NCI-H524 treated with DMSO at 0.1 percent for 48 hours (cell line): ENCODE data around the gene GNAL.
"Not testable (repeated sequence)": the region's sequence is repeated elsewhere in the genome, so short reads cannot be mapped to it uniquely, and the experiment has no call there.

Experiments used
- DNase-seq: peaks from one replicate; lab custom pipeline; 2025; lab: John Stamatoyannopoulos, UW

GNAL gene

GRCh38 chr18:11688972-11689668 lies at the start of gene GNAL:
TSS of gene GNAL (plus strand) at chr18:11689264. CDS start at chr18:11689564, 300 bp downstream.
- DNase-seq: peak; percentile 56

DNA sequence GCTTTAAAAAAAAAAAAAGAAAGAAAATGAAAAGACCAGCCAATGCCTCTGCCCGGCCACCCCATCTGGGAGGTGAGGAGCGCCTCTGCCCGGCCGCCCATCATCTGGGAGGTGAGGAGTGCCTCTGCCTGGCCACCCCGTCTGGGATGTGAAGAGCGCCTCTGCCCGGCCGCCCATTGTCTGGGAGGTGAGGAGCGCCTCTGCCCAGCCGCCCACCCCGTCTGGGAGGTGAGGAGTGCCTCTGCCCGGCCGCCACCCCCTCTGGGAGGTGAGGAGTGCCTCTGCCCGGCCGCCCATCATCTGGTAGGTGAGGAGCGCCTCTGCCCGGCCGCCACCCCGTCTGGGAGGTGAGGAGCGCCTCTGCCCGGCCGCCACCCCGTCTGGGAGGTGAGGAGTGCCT lies 41.8 kb upstream of the GNAL start:
- not testable (repeated sequence) for DNase-seq

GRCh38 chr18:11647804-11648203 lies 41.3 kb upstream of the GNAL start:
- DNase-seq: not testable (repeated sequence)

GRCh38 chr18:11649839-11650238 lies 39.2 kb upstream of the GNAL start:
- DNase-seq: no peak

- DNase-seq: no peak
Measured at GRCh38 chr18:11651899-11652298, 37.2 kb upstream of the GNAL start.

GRCh38 chr18:11653521-11653920 lies 35.5 kb upstream of the GNAL start:
- DNase-seq: no peak

DNA sequence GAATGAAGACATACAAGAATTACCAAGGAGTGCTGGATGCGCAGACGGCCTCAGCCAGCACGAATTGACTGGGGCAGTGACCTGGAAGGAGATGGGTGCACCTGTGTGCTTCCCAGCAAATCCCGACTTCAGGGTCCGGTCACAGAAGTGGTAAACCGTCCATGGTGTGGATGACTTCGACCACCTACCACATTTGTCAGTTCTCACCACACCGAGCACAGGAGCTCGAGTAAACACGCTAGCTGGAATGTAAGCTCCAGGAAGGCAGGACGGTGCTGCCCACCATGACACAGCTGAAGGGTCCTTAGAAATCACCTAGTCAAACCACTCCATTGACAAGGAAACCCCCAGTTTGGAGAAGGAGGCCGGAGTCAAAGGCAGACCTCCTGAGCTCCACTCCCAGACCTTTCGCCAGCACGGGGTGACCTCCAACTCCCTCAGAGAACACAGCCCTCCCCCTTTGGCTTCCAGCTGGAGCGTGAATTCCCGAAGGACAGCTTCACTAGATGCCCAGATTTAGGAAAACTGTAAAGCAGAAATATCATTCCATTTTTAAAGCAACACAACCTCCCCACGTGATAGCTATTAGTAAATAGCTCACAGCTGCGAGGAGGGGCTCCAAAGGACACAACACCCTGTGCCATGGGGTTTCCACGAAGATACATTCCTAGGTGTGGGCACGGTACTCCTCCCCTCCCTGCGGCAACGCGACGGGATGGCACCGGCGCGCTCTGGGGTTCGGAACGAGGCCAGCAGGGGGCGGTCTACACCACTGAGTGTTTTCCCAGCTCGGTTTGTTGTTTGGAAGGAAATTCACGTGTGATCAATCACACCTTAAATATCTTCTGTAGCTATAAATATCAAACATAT lies 34.1 kb upstream of the GNAL start:
- DNase-seq: no peak

DNA sequence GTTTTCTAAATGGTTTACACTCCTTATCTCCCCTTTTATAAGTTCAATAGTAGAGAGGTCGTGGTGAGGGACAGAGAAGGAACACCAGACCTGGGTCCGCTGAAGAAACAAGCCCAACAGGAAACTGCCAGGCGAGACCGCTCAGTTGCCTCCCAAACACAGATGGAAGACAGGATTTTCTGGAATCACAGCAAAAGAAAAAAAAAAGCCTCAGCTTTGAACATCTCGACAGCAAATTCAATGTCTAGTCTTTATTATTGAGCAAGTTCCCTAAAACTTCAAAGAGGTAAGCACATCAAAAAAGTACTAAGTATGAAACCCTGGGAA lies 33.5 kb upstream of the GNAL start:
- no peak for DNase-seq

DNA sequence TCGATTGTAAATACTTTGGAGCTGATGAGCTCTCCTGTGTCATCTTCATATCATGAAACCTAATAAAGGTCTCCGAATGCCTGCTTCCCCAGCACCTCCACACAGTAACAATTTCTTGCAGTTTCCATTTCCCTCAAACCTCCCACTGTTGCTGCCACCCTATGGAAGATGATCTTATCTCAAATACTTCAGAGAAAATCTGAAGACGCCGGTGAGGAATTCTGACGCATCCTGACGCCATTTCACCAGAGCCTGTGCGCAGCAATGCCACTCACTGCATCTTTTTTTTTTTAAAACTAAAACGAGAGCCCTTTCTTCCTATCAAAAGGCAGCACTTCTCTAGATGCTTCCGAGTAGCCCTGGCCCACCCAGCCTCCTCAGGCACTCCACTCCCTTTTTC lies 31.9 kb upstream of the GNAL start:
- DNase-seq: no peak

DNA sequence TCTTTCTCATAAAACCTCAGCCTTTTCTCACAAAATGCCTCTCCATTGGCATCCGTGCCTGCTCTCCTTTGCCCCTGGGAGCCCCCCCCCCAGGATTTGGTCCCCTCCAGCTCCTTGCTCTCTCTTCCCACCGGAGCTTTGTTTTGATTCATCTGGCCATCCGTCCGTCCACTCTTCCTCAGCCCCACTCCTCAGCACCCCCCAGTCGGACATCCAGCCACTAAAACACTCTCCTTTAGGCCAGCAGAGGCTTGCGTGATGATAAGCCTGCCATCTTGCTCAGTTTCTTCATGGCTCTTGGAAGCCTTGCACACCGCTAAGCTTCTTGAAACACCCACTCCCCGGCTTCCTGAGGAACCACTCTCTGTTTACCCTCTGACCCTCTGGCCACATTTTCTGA lies 31.5 kb upstream of the GNAL start:
- no peak for DNase-seq

GRCh38 chr18:11658019-11658418 lies 31.0 kb upstream of the GNAL start:
- DNase-seq: no peak

DNA sequence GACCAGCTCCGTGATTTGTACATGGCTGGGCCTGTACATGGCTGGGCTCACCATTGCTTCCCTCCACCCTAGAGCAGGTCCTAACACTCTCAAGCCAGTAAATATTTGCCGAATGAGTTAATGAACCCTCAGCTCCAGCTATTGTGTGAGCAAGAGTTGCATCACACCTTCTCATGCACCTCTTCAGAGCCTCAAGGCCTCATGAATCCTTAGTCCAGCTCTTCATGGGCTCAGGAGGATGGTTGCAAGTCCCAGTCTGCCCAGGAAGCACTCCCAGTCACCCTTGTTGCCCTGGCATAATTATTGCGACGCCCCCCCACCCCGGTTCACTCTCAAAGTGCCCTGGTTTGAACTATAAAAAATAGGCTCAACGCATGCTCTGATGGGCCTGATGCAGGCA lies 30.1 kb upstream of the GNAL start:
- no peak for DNase-seq

DNA sequence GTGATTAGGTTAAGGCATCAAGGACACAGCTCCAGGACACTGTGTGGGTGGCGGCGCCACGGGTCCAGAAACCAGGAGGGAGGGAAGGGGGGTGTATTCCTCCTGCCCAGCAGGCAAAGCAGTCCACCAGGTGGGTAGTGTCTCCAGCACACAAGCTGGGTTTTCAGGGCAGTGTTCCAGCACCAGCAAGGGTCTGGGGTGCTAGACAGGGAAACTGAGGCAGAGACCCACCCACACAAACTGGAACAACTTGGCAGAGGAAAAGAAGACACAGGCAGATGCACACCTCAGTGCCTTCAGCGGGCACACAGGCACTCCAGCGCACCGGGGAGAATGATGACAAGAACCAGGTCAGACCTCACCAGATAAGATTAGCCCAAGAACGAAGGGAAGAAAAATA lies 28.4 kb upstream of the GNAL start:
- DNase-seq: no peak

- no peak for DNase-seq
Measured at GRCh38 chr18:11661430-11661829, 27.6 kb upstream of the GNAL start.

DNA sequence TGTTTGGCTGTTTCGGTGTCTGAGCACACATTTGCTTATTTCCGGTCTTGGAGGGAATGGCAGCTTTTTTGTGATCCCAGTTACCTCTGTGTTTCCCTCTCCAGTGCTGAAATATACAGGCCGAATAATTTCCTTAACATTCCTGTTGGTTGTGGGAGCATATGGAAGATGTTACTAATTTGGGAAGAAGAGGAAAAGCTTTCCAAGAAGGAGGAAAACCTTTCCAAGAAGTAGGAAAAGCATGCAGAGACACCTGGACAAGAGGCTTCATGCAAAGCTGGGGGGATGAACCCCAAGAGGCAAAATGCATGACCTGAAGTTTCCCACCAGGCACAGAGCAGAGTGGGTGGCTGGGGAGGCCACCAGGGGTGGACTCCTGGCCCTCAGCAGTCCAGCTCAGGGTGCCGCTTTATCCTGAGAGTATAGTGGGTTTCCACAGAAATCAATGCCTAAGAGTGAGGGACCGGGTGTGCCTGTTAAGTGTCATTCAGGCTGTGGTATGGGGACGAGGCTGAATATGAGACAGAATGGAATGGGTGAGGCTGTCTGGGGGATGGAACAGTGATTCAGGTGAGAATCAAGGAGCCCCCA lies 25.5 kb upstream of the GNAL start:
- DNase-seq: no peak

DNA sequence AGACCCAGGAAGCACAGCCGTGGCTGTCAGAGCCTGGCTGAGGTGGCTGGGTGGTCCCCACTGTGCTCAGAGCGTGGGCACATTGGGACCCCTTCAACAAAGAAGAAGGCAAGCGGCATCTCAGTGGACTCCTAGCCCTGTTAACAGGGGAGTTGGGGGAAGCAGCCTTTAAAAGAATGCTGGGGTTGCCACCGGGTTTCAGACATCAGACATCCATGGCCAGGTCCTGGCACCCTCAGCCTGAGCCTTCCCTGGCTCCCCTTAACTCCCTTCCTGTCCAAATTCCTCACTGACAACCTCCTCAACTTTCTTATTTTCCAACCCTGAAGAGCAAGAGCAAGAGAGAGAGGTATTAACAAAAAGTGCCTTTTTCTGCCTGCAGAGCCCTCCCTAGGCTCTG lies 24.8 kb upstream of the GNAL start:
- DNase-seq: no peak

GRCh38 chr18:11665146-11665545 lies 23.9 kb upstream of the GNAL start:
- DNase-seq: no peak

DNA sequence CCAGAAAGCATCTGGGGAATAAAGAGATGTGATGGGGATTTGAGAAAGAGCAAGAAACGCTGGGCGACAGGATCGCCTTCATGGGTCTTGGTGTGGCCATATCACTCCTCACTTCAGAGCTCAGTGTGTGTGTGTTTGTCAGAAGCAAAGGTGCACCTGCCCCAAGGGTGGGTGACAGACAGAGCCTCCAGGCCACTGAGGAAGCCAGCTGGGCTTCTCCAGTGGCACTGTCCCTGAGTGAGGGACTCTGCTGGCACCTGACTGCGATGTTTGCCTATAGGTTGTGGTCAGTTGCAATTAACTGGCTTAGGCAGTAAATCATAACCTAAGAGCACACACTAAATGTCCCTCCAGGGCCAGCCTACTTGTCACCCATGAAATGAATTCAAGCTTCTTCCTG lies 23.5 kb upstream of the GNAL start:
- no peak for DNase-seq

DNA sequence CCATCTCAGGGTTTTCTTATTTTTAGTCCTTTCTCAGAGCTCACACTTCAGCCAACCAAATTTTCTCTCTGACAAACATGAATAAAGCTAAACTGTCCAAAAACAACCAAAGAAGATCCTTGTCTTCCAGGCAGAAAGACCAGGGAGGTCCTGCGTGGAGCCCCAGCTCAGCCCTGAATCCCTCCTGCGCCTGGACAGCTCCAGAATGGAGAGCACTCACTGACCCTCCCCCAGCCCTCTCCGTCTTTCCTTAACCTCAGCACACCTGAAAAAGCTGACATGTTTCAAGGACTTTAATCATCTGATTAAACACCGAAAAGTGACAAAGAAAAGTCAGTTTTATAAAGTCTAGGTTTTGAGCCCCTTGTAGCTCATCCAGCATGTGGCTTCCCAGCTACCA lies 22.9 kb upstream of the GNAL start:
- DNase-seq: no peak

GRCh38 chr18:11666831-11667230 lies 22.2 kb upstream of the GNAL start:
- no peak for DNase-seq

- no peak for DNase-seq
Measured at GRCh38 chr18:11667578-11667977, 21.5 kb upstream of the GNAL start.

DNA sequence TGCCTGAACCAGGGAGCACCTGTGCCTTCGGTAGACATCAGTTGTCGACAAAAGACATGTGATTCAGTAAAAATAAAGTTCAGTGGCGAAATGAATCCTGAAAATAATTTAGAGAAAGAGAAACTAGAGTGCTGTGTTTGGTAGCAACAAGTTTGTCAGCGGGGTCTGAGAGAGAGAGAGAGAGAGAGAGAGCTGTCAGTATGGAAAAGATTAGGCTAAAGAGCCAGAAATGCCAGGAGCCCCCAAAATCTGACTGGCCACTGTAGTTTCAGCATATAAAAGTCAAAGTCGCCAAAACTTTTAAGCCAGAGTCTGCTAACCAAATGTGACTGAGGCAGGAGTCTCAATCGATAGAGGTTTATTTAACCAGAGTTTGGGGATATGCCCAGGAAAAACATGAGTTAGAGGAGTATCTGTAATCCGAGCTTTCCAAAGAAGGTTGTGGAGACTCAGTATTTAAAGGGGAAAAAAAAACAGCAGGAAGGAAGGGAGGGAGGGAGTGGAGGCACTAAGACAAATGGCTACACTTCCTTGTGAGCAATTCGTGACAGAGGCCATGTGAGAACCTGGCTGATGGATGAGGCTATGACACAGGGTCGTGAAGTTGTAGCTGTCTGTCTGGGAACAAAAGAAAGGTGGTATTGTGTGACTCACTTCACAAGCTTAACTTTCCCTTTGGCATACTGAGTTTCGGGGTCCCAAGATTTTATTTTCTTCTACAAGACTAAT lies 20.5 kb upstream of the GNAL start:
- no peak for DNase-seq
